Naive B cell (primary cell): ENCODE results near the gene THEM5. TPM values are rescaled to one million over a fixed set of nuclear protein-coding genes. Genes with fewer than 3 reads are reported as not detected.
A peak's percentile ranks its signal among the peaks of the same experiment; 100 is the strongest.

Experiments
- ATAC-seq, 2 donors: fragments of 150-1000 bp; cut with Tn5 transposase; 2 replicates each; pipeline ENCODE4 v1.10.0; 2021; ENCODE audit warnings: low read depth in 2 of 2, mild to moderate bottlenecking in 2 of 2, moderate library complexity in 2 of 2
- DNase-seq: peaks from one replicate; pipeline ENCODE4 v3.0.0; 2022
- H3K27ac Mint-ChIP-seq, 6 donors: one replicate each; pipeline ENCODE4 v1.8.0; 2020 to 2022; ENCODE audit warnings: mild to moderate bottlenecking in 6 of 6, mixed read lengths in 6 of 6, moderate library complexity in 5 of 6, inconsistent platforms in 2 of 6
- H3K27me3 Mint-ChIP-seq, 3 donors: one replicate each; pipeline ENCODE4 v1.8.0; 2021 to 2022; ENCODE audit warnings: mixed read lengths in 3 of 3, mild to moderate bottlenecking in 1 of 3
- H3K36me3 Mint-ChIP-seq, 2 donors: one replicate each; pipeline ENCODE4 v1.8.0; 2020 to 2022; ENCODE audit warnings: mixed read lengths in 2 of 2, inconsistent platforms in 1 of 2, mild to moderate bottlenecking in 1 of 2
- H3K4me1 Mint-ChIP-seq, 3 donors: one replicate each; pipeline ENCODE4 v1.8.0; 2020 to 2022; ENCODE audit warnings: mixed read lengths in 3 of 3, inconsistent platforms in 1 of 3, mild to moderate bottlenecking in 1 of 3, moderate library complexity in 1 of 3
- H3K4me3 Mint-ChIP-seq, 8 donors: one replicate each; pipeline ENCODE4 v1.8.0; 2020 to 2022; ENCODE audit warnings: mild to moderate bottlenecking in 8 of 8, mixed read lengths in 8 of 8, moderate library complexity in 8 of 8, inconsistent platforms in 2 of 8
- H3K9me3 Mint-ChIP-seq, 7 donors: one replicate each; pipeline ENCODE4 v1.8.0; 2020 to 2022; ENCODE audit warnings: mixed read lengths in 7 of 7, mild to moderate bottlenecking in 5 of 7, inconsistent platforms in 2 of 7, moderate library complexity in 1 of 7
- polyA plus RNA-seq, 6 donors: library from polyadenylated mRNA; unstranded; fragments of 300-500 nt; fragmentation: Illumina TruSeq; gene quantifications; one replicate each; pipeline ENCODE4 v1.2.3, GENCODE V29; 2021; ENCODE audit warnings: low read depth in 6 of 6

Gene THEM5
- polyA plus RNA-seq, 6 donors from 2014 or later, result not detected

- Mint-ChIP-seq H3K9me3 (no peaks in the 10 kb centered on the region), H3K4me1 (peaks cover 4 to 13% (median 7%) of the 10 kb centered on the region in 3 donors), H3K4me3 (no peak overlapping the region), H3K36me3 (no peaks in the 10 kb centered on the region), H3K27me3 (peaks cover 8 to 31% (median 22%) of the 10 kb centered on the region in 3 donors), H3K27ac (no peak overlapping the region)
- DNase-seq (no peak), ATAC-seq (no peak)
These were observed 33.4 kb downstream of the THEM5 start for GRCh38 chr1:151819976-151820623.

DNA sequence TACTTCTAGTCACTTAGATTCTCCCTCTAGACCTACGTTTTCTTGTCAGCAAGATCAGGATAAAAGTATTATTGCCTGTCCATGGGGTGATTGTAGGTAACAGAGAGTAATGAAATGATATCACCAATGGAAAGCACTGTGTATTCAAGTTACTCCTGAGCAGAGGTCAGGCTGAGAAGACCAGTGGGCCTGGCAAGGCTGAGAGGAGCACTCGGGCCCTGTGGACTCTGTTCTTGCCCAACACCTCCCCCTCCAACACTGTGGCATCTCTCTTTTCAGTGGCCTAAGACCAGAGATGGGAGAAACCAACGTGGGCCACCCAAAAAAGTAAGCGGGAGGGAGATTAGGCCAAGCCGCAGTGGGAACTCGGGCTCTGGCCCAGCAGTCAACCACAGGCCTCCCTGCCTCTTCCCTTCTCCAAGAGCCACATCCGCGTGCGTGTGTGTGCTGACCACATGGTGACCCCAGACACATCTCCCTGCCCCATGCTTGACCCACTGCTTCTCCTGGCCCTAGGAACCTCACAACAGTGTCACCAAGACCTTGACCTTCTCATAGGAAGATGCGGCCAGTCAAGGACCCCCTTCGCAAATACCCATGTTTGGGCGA, 34.2 kb downstream of the THEM5 start:
- Mint-ChIP-seq H3K27ac (peak overlapping the region in 1 of 6 donors; percentile 56), H3K4me3 (no peak overlapping the region), H3K4me1 (peaks cover 4 to 13% (median 7%) of the 10 kb centered on the region in 3 donors), H3K36me3 (no peaks in the 10 kb centered on the region), H3K27me3 (peaks cover 8 to 28% (median 21%) of the 10 kb centered on the region in 3 donors), H3K9me3 (no peaks in the 10 kb centered on the region)
- ATAC-seq (no peak), DNase-seq (no peak)

GRCh38 chr1:151817353-151817730, 36.2 kb downstream of the THEM5 start:
- no peak for DNase-seq
- H3K9me3 Mint-ChIP-seq, result no peaks in the 10 kb centered on the region
- peaks cover 8 to 22% (median 13%) of the 10 kb centered on the region in 3 donors for H3K27me3 Mint-ChIP-seq
- H3K4me3 Mint-ChIP-seq, result no peak overlapping the region
- no peak overlapping the region for H3K27ac Mint-ChIP-seq
- H3K36me3 Mint-ChIP-seq, result no peaks in the 10 kb centered on the region
- ATAC-seq, result peak in 1 of 2 donors; percentile 30
- peaks cover 4 to 14% (median 7%) of the 10 kb centered on the region in 3 donors for H3K4me1 Mint-ChIP-seq

DNA sequence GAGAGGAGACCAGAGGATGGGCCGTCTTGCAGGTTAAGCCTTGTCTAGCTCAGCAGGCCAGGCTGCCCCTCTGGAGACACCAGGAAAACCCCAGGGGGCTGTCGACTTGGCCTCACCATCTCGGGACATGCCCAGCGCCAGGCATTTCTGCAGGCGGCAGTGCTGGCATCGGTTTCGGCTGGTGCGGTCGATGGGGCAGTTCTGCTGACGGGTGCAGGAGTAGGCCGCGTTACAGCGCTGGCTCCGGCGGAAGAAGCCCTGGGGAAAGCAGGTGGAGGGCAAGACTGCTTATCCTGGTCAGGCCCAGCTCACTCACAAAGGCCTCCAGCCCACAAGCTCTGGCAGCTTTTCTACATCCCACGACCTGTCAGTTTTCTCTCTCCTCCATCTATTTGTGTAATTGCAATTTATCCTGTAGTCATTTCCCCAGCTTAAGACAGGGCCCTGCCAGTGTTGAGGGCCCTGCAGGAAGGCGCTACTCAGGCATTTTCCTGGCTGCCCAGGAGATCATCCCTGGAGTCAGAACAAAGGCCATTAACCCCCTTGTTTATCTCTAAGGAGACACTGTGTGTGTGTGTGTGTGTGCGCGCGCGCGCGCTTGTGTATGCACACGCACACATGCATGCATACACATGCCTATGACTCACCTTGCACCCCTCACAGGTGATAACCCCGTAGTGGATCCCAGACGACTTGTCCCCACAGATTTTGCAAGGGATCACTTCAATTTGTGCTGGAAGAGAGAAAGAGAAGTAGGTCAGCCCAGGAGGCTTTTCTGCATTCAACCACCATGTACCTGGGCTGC, 36.8 kb downstream of the THEM5 start:
- DNase-seq (no peak), ATAC-seq (no peak)
- Mint-ChIP-seq H3K9me3 (no peaks in the 10 kb centered on the region), H3K27me3 (peaks cover 8 to 22% (median 10%) of the 10 kb centered on the region in 3 donors), H3K4me3 (no peak overlapping the region), H3K36me3 (no peaks in the 10 kb centered on the region), H3K27ac (no peak overlapping the region), H3K4me1 (peaks cover 4 to 14% (median 7%) of the 10 kb centered on the region in 3 donors)

- H3K4me3 Mint-ChIP-seq, result no peak overlapping the region
- peak overlapping the region in 1 of 6 donors; percentile 58 for H3K27ac Mint-ChIP-seq
- peaks cover 4 to 14% (median 7%) of the 10 kb centered on the region in 3 donors for H3K4me1 Mint-ChIP-seq
These were observed 37.7 kb downstream of the THEM5 start for GRCh38 chr1:151815716-151816327.

GRCh38 chr1:151814971-151815545, 38.5 kb downstream of the THEM5 start:
- Mint-ChIP-seq H3K9me3 (no peaks in the 10 kb centered on the region), H3K36me3 (no peaks in the 10 kb centered on the region), H3K27ac (no peak overlapping the region), H3K27me3 (peaks cover 8 to 22% (median 10%) of the 10 kb centered on the region in 3 donors), H3K4me1 (peaks cover 4 to 14% (median 7%) of the 10 kb centered on the region in 3 donors), H3K4me3 (no peak overlapping the region)
- DNase-seq (no peak), ATAC-seq (no peak)

More at GRCh38 chr1:151815716-151816327, 37.7 kb downstream of the THEM5 start:
- Mint-ChIP-seq H3K9me3 (no peaks in the 10 kb centered on the region), H3K36me3 (no peaks in the 10 kb centered on the region), H3K27me3 (peaks cover 8 to 22% (median 10%) of the 10 kb centered on the region in 3 donors)
- ATAC-seq, result no peak
- DNase-seq, result no peak

- no peak overlapping the region for H3K4me3 Mint-ChIP-seq
- H3K4me1 Mint-ChIP-seq, result peaks cover 4 to 14% (median 7%) of the 10 kb centered on the region in 3 donors
- no peaks in the 10 kb centered on the region for H3K36me3 Mint-ChIP-seq
- peaks cover 8 to 22% (median 10%) of the 10 kb centered on the region in 3 donors for H3K27me3 Mint-ChIP-seq
- DNase-seq (no peak), ATAC-seq (no peak)
- H3K27ac Mint-ChIP-seq, result no peak overlapping the region
- H3K9me3 Mint-ChIP-seq, result no peaks in the 10 kb centered on the region
These were observed 39.1 kb downstream of the THEM5 start for GRCh38 chr1:151814426-151814825.

GRCh38 chr1:151813271-151813977, 40.1 kb downstream of the THEM5 start:
- Mint-ChIP-seq H3K4me1 (peaks cover 4 to 14% (median 7%) of the 10 kb centered on the region in 3 donors), H3K9me3 (no peaks in the 10 kb centered on the region)

GRCh38 chr1:151811181-151811580, 42.3 kb downstream of the THEM5 start:
- no peak for ATAC-seq
- Mint-ChIP-seq H3K27ac (peak overlapping the region in 1 of 6 donors; percentile 68), H3K9me3 (no peaks in the 10 kb centered on the region), H3K4me3 (no peak overlapping the region), H3K4me1 (peaks cover 7 to 14% (median 11%) of the 10 kb centered on the region in 3 donors), H3K36me3 (no peaks in the 10 kb centered on the region), H3K27me3 (peaks cover 3 to 19% (median 5%) of the 10 kb centered on the region in 3 donors)
- DNase-seq, result no peak

More at GRCh38 chr1:151813271-151813977, 40.1 kb downstream of the THEM5 start:
- no peak for ATAC-seq
- Mint-ChIP-seq H3K4me3 (no peak overlapping the region), H3K36me3 (no peaks in the 10 kb centered on the region), H3K27me3 (peaks cover 8 to 22% (median 10%) of the 10 kb centered on the region in 3 donors), H3K27ac (no peak overlapping the region)
- no peak for DNase-seq

DNA sequence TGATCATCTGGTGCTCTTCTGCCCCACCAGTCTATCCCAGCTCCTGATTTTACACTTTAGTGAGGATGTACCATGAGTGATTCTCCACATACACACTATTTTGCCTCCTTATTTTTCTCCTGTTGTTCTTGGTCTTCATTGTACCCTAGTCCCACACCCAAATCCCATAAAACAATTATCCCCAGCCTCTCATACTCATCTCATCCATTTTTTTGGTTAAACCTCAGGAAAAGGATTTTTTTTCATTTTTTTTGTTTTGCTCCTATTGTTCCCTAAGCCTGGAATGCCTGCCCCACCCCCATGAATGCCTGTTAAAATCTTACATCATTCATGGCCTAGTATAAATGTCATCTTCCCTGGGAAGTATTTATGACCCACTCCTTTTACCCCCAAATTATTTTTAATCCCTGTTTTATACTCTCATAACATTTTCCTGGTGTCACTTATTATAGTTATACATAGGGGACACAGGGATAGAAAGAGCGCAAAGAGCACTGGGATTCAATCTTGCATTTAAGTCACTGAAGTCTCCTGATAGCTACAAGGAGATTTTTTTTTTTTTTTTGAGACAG, 43.4 kb downstream of the THEM5 start:
- Mint-ChIP-seq H3K4me1 (peaks cover 5 to 7% (median 6%) of the 10 kb centered on the region in 3 donors), H3K9me3 (no peaks in the 10 kb centered on the region), H3K27ac (no peak overlapping the region), H3K36me3 (no peaks in the 10 kb centered on the region), H3K4me3 (no peak overlapping the region), H3K27me3 (peaks cover 0 to 13% (median 5%) of the 10 kb centered on the region in 3 donors)
- ATAC-seq, result no peak
- no peak for DNase-seq

GRCh38 chr1:151809290-151809984, 44.1 kb downstream of the THEM5 start:
- ATAC-seq (no peak), DNase-seq (no peak)
- peaks cover 0 to 7% (median 0%) of the 10 kb centered on the region in 3 donors for H3K27me3 Mint-ChIP-seq
- H3K4me3 Mint-ChIP-seq, result no peak overlapping the region
- H3K9me3 Mint-ChIP-seq, result no peaks in the 10 kb centered on the region
- peaks cover 6 to 11% (median 10%) of the 10 kb centered on the region in 3 donors for H3K4me1 Mint-ChIP-seq
- H3K36me3 Mint-ChIP-seq, result no peaks in the 10 kb centered on the region
- no peak overlapping the region for H3K27ac Mint-ChIP-seq

GRCh38 chr1:151807766-151808165, 45.7 kb downstream of the THEM5 start:
- Mint-ChIP-seq H3K27me3 (peaks cover 9 to 13% (median 10%) of the 10 kb centered on the region in 3 donors), H3K4me3 (no peak overlapping the region), H3K9me3 (no peaks in the 10 kb centered on the region), H3K36me3 (no peaks in the 10 kb centered on the region), H3K27ac (no peak overlapping the region), H3K4me1 (peaks cover 17 to 20% (median 17%) of the 10 kb centered on the region in 3 donors)
- no peak for ATAC-seq
- no peak for DNase-seq
